GM12872 (cell line): Measurements from ENCODE around the gene NPB.
A peak's percentile ranks its signal among the peaks of the same experiment; 100 is the strongest.

ENCODE experiments used
- TF ChIP-seq, protein P1 (sequence below): IDR thresholded peaks from 3 replicates; pipeline ENCODE4 v1.5.1; 2011; ENCODE audit warnings: low read depth, mild to moderate bottlenecking, low read length, moderate library complexity; ENCODE audit not compliant: insufficient read depth

Gene NPB

DNA sequence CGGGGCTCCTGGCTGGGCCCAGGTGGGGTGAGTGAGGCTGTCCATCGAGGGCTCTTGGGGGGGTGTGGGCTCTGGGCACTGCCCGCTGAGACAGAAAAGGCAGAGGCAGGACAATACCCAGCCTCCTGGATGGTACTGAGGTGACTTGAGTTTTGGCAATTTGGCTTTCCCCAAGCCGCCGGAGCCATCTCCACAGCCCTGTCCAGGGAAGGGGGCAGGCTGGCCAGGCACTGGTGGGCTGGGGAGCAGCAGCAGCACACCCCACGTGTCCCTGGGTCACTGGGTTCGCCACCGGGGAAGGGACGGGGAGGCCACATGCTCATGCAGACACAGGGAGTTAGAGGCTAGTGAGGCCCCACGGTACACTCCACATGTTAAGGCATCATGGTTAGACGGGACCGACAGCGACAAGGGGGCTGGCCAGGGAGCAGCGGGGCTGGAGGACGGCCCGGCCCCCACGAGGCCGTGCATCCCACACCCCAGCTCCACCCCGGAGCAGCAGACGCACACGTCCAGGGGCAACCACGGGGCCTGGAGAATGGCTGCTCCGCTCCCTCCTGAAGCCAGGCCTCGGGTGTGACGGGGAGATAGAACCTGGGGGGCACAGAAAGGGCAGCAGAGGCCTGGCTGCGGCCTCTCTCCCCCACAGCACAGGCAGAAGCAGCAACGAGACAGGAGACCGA is 33.9 kb upstream of the NPB start:
- TF ChIP-seq, protein P1, sequence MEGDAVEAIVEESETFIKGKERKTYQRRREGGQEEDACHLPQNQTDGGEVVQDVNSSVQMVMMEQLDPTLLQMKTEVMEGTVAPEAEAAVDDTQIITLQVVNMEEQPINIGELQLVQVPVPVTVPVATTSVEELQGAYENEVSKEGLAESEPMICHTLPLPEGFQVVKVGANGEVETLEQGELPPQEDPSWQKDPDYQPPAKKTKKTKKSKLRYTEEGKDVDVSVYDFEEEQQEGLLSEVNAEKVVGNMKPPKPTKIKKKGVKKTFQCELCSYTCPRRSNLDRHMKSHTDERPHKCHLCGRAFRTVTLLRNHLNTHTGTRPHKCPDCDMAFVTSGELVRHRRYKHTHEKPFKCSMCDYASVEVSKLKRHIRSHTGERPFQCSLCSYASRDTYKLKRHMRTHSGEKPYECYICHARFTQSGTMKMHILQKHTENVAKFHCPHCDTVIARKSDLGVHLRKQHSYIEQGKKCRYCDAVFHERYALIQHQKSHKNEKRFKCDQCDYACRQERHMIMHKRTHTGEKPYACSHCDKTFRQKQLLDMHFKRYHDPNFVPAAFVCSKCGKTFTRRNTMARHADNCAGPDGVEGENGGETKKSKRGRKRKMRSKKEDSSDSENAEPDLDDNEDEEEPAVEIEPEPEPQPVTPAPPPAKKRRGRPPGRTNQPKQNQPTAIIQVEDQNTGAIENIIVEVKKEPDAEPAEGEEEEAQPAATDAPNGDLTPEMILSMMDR, result no peak

DNA sequence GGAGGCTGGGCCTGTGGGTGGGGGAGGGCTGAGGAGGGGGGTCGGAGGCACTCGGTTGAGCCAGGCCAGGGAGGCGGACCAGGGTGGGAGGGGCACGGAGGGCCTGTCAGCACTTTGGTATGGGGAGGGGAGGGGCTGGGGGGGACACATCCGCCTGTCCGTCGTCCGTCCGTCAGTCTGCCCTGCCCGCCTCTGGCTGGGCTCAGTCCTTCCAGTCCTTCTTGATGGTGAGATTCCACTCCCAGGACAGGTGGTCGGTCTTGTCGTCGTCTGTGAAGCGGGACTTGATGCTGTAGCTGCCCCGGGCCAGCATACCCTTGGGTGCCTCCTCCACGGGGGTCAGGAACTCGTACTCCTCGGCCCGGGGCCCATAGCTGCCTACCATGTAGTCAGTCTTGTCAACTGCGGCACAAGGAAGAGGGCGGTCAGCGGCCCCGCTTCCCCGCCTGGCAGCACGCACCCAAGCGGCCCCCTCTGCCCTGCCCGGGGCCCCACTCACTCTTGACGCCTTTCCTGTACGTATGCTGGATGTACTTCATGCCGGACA is 33.3 kb upstream of the NPB start:
- TF ChIP-seq, protein P1, result no peak

DNA sequence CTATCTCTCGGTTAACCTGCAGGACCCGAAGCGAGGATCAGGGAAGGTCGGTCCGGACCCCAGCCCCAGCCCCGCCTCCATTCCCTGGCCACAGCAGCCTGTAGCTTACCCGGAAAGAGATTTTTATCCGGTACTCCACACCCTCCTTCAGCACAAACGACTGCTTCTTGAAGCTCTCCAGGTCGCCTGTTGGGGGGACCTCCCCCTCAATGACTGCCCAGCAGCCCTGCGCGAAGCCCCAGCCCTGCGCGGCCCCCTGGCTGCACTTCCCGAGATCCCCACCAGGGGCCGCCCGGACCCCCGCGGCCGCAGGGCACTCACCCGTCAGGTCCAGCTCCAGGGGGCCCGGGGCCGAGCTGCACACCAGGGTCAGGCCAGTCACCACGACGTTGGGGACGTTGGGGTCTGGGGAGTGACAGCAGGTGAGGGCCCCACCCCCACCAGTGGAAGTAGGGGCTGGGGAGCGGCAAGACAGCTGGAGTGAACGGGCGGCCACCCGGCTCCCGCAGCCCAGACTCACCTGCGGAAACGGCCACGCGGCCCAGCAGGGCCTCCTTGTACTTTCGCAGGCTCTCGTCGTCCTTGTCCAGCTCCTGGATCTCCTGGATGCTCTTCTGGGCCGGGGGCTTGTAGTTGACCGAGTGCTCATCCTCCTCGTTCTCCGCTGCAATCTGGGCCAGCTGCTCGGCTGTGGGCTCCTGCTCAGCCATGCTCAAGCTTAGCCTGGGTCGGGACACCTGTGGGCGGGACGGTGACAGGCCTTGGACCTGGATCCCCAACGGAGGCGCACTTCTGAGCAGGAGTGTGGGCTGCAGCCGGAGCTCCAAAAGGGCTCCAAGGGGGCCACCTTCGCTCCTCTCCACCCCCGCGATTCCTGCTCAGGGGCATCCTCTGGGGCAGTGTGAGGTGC is 32.6 kb upstream of the NPB start:
- TF ChIP-seq, protein P1, result peak; percentile 87

DNA sequence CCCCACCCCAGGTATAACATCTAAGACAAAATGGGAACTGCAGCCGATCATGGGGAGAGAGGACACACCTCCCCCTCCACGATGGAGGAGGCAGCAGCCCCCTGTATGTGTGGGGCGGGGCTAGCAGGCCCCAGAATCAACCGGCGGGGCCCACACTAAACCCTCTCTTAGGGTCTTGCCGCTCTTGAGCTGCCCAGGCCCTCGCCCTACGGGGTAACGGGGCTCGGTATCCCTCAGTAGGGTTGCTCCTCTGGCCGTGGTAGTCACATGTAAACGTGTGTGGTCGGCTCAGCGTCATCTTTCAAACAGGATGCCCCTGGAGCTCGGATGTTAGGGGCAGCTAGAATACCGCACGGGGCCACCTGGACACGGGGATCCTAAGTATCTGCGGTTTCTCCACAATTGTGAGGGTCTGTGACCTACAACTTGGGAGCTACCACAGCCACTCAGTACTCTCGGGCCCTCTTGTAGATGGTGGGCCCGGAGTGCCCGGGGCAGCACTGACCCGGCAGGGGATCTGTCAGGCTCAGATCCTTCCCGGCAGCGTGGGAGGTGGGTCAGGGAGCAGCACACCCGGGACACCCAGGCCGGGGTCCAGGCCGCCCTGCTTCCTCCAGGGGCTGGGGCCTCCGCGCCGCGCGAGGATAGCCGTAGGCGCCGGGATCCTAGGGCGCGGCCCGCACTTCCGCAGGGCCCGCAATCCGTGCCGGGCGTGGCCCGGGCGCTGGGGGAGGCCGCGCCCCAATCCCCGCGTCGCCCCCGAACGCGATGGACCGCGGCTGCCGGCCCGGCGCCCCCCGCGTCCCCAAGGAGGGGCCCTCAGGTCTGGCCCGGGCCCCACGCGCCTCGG is 31.7 kb upstream of the NPB start:
- TF ChIP-seq, protein P1, result no peak

DNA sequence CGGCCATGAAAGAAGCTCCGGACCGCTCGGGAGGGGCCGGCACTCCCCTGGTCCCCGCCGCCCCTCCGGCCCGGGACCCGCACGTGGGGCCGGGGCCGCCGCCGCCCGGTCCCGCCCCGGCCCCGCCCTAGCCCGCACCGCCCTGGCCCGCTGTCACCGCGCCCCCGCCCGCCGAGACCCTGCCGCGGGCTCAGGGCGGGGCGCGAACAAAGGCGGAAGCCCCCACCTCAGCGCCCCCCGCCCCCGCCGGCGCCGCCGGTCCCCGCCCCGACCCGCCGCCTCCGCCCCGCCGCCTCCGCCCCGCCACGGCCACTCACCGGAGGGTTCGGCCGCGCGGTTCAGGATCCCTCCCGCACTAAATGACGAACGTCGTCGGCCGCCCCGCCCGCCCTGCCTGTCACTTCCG is 31.1 kb upstream of the NPB start, which contains the start of gene ARHGDIA:
TSS of gene ARHGDIA (minus strand) at position 357 of the 406 bp plus-strand sequence. CDS start 1,407 bp downstream, outside the sequence.
- TF ChIP-seq, protein P1, result no peak

DNA sequence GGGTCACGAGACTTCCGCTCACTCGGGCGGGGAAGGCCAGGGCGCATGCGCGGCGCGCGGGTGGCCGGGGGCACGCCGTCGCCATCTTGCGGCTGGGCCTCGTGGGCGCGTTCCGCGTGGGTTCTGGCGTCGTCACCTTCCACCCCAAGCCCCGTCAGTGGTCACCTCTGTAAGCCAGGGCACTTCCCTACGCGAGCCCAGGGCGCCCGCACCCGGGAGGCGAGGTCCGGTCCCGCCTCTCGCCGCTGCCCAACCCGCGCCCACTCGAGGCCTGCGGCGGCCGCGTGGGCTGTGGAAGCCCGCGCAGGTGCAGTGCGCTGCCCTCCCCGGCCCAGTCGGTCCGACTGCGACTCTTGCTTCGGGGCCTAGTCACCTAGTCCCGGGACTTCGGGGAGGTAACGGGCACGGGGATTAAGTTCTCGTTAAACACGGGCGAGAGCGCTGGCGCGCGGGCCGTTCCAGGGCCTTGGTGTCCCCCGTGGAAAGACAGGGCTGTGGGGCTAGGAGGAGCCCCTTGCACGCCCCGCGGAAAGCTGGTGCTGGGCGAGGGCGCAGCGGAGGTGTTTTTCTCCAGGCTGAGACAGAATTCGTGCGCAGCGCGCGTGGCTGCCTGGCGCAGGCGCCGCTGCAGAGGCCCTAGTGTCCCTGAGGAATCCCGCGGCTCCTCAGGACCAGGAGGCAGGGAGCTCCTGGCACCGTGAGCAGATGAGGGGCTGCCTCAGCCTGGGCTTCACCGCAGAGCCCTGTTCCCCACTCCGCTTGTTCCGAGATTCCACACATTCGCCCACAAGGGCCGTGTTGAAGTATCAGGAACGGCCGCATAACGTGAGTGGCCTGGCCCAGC is 30.4 kb upstream of the NPB start:
- TF ChIP-seq, protein P1, result peak; percentile 40; the same call in 2 of the 3 replicates
